K562 (cell line): Measurements from ENCODE around the gene MC4R. TPM values are rescaled to one million over a fixed set of nuclear protein-coding genes. Genes with fewer than 3 reads are reported as not detected.

Experiments
- ATAC-seq: fragments of 200-7000 bp; cut with Tn5 transposase; 3 replicates; pipeline ENCODE4 v1.9.1; 2020; ENCODE audit warnings: moderate library complexity
- BruUV-seq: library from RNA; stranded (reverse); fragments of 400-500 nt; replicated peaks from 2 replicates; lab custom pipeline; 2021; lab: Mats Ljungman, UMichigan
- CTCF ChIA-PET: fragments of 300-600 bp; formaldehyde crosslinking; extraction: SDS; loops from one replicate; lab custom pipeline; 2021; ENCODE audit warnings: low intra/inter-chr PET ratio; lab: Yijun Ruan, JAX
- POLR2A ChIA-PET: fragments of 300-600, 350-650 bp; sonication (Branson Sonifier 250); formaldehyde crosslinking; extraction: SDS; loops from one replicate; lab custom pipeline; 2021; ENCODE audit warnings: antibody characterized with exemption, inconsistent platforms; lab: Yijun Ruan, JAX
- DNase-seq, 4 experiments: peaks; one replicate each; pipeline versions ENCODE4 v3.0.0 to v3.0.0-alpha.2; 2011 to 2018; ENCODE audit warnings: low spot score in 3 of 4, mixed read lengths in 3 of 4; ENCODE audit errors: extremely low read depth in 1 of 4
- FAIRE-seq: peaks from 2 replicates; lab custom pipeline; 2011; peaks lifted over from hg19 to GRCh38; lab: Jason Lieb, UNC
- H2AFZ ChIP-seq: 2 replicates; pipeline ENCODE4 v1.6.0; 2011; ENCODE audit warnings: low read depth, low read length, control low read depth, inconsistent platforms
- H3K27ac ChIP-seq: fragments of 200-600 bp; 3 replicates; pipeline ENCODE4 v1.8.0; 2011; ENCODE audit warnings: low read depth, mild to moderate bottlenecking, control low read depth, inconsistent platforms, low read length, moderate library complexity, mixed read lengths; ENCODE audit errors: extremely low read depth
- H3K27me3 ChIP-seq, 2 experiments: fragments of 300-600 bp in 1 of 2; 2 replicates in 1 of 2; 3 replicates in 1 of 2; pipeline versions ENCODE4 v1.6.0 to v1.8.0; 2011; ENCODE audit warnings: inconsistent platforms in 2 of 2, low read length in 2 of 2, mild to moderate bottlenecking in 1 of 2, mixed read lengths in 1 of 2, moderate library complexity in 1 of 2; ENCODE audit not compliant: control insufficient read depth in 2 of 2, insufficient read depth in 2 of 2
- H3K36me3 ChIP-seq: fragments of 300-600 bp; 3 replicates; pipeline ENCODE4 v1.8.0; 2011; ENCODE audit warnings: mild to moderate bottlenecking, low read length, inconsistent platforms; ENCODE audit not compliant: control insufficient read depth, insufficient read depth
- H3K4me1 ChIP-seq, 2 experiments: fragments of 200-600 bp in 1 of 2; replicated peaks in 1 of 2; 2 replicates in 1 of 2; 3 replicates in 1 of 2; pipeline versions ENCODE4 v1.5.1 to v1.8.0; 2011; ENCODE audit warnings: inconsistent platforms in 2 of 2, low read length in 2 of 2, mild to moderate bottlenecking in 1 of 2, mixed read lengths in 1 of 2, moderate library complexity in 1 of 2; ENCODE audit not compliant: control insufficient read depth in 2 of 2, insufficient read depth in 2 of 2
- H3K4me2 ChIP-seq: 2 replicates; pipeline ENCODE4 v1.6.1; 2011; ENCODE audit warnings: low read length, control low read depth, inconsistent platforms, mixed read lengths; ENCODE audit not compliant: insufficient read depth
- H3K4me3 ChIP-seq: fragments of 200-600 bp; sonication (generic), shearing (Covaris generic); 2 replicates; pipeline ENCODE4 v1.5.1; 2016; ENCODE audit warnings: control low read depth, inconsistent platforms
- H3K79me2 ChIP-seq: fragments of 200-600 bp; 3 replicates; pipeline ENCODE4 v1.8.0; 2011; ENCODE audit warnings: low read length, inconsistent platforms; ENCODE audit not compliant: control insufficient read depth, insufficient read depth
- H3K9ac ChIP-seq, 2 experiments: 2 replicates each; pipeline versions ENCODE4 v1.6.0 to v1.6.1; 2011; ENCODE audit warnings: low read depth in 2 of 2, low read length in 2 of 2, control low read depth in 1 of 2, inconsistent platforms in 1 of 2, mild to moderate bottlenecking in 1 of 2, mixed read lengths in 1 of 2; ENCODE audit not compliant: insufficient read depth in 1 of 2
- H3K9me1 ChIP-seq: one replicate; pipeline ENCODE4 v1.6.0; 2011; ENCODE audit warnings: inconsistent platforms, mild to moderate bottlenecking, low read length, moderate library complexity; ENCODE audit not compliant: control insufficient read depth, insufficient read depth
- H3K9me3 ChIP-seq: replicated peaks from 2 replicates; pipeline ENCODE4 v1.5.1; 2011; ENCODE audit warnings: low read depth, low read length, inconsistent platforms; ENCODE audit not compliant: control insufficient read depth, insufficient read depth
- H4K20me1 ChIP-seq: replicated peaks from 2 replicates; pipeline ENCODE4 v1.6.1; 2011; ENCODE audit warnings: low read length, inconsistent platforms, mixed read lengths; ENCODE audit not compliant: control insufficient read depth, insufficient read depth
- BDP1 ChIP-seq: IDR thresholded peaks from 3 replicates; pipeline ENCODE4 v1.6.1; 2011; ENCODE audit not compliant: insufficient read length, insufficient read depth
- FOXJ2 ChIP-seq: fragments of 200-800 bp; sonication (Bioruptor generic); IDR thresholded peaks from 2 replicates; pipeline ENCODE4 v1.6.1; 2016; ENCODE audit warnings: missing genetic modification characterization, missing compliant biosample characterization
- HDAC8 ChIP-seq: fragments of 450-650 bp; IDR thresholded peaks from 2 replicates; pipeline ENCODE4 v1.6.1; 2016; ENCODE audit warnings: mild to moderate bottlenecking, missing genetic modification characterization, moderate library complexity, missing compliant biosample characterization
- NFYB ChIP-seq: IDR thresholded peaks from 2 replicates; pipeline ENCODE4 v1.6.1; 2011; ENCODE audit warnings: mild to moderate bottlenecking, moderate library complexity; ENCODE audit not compliant: insufficient read length; ENCODE audit errors: extremely low read depth
- PHTF2 ChIP-seq: fragments of 250-450 bp; sonication (Bioruptor Pico); IDR thresholded peaks from 2 replicates; pipeline ENCODE4 v1.5.0; 2021; ENCODE audit warnings: mild to moderate bottlenecking
- RAD21 ChIP-seq, 2 experiments: fragments of 250-450 bp in 1 of 2; fragments of 450-650 bp in 1 of 2; sonication (Bioruptor Pico) in 1 of 2; formaldehyde crosslinking in 1 of 2; IDR thresholded peaks in 1 of 2; conservative IDR thresholded peaks in 1 of 2; 2 replicates each; pipeline versions ENCODE4 v1.4.0 to v1.8.0; 2020 to 2022; ENCODE audit warnings: mild to moderate bottlenecking in 2 of 2, moderate library complexity in 1 of 2
- TAF1 ChIP-seq: IDR thresholded peaks from 2 replicates; pipeline ENCODE4 v1.6.1; 2011; ENCODE audit warnings: mild to moderate bottlenecking, low read length, moderate library complexity; ENCODE audit not compliant: insufficient read depth, control insufficient read depth, severe bottlenecking; ENCODE audit errors: extremely low read depth
- TOE1 ChIP-seq, 2 experiments: fragments of 450-650 bp in 1 of 2; sonication (generic) in 1 of 2; formaldehyde crosslinking in 1 of 2; IDR thresholded peaks; 2 replicates each; pipeline versions ENCODE4 v1.7.1 to v1.8.0; 2016 to 2022; ENCODE audit warnings: borderline replicate concordance in 2 of 2, mild to moderate bottlenecking in 2 of 2, antibody characterized with exemption in 1 of 2, inconsistent platforms in 1 of 2, low read depth in 1 of 2, missing genetic modification reagents in 1 of 2, moderate library complexity in 1 of 2
- WGBS: fragments of 100-300 bp; shearing (Covaris generic); methylation state at CpG from one replicate; pipeline ENCODE4 v1.1.6; 2016; ENCODE audit warnings: low coverage, mixed read lengths; ENCODE audit not compliant: insufficient coverage; ENCODE audit errors: missing lambda C conversion rate; 5-methylcytosine and 5-hydroxymethylcytosine counted together
- in situ Hi-C: fragments of 300-500 bp; cut with MboI; formaldehyde crosslinking; loops from 4 replicates; pipeline ENCODE4 v1.15.0; 2018; ENCODE audit warnings: inconsistent platforms, mixed read lengths
- intact Hi-C: fragments of 100-400 bp; cut with micrococcal nuclease; formaldehyde crosslinking; loops from 2 replicates; pipeline ENCODE4 v1.14.2; 2022
- polyA plus RNA-seq, 8 experiments: library from polyadenylated mRNA; depleted of rRNA in 4 of 8; stranded (reverse) in 5 of 8; unstranded in 3 of 8; fragments of >200 nt; fragmentation: Nextera tagmentation in 2 of 8; fragmentation: Illumina TruSeq in 1 of 8; extraction: Ambion mirVana in 2 of 8; extraction: Trizol in 1 of 8; gene quantifications; 2 replicates each; pipeline versions ENCODE4 v1.2.1 to v1.2.3, GENCODE V29; 2011 to 2014; ENCODE audit warnings: inconsistent platforms in 1 of 8, missing spikeins in 1 of 8
- total RNA-seq, 7 experiments: library from RNA; depleted of rRNA in 6 of 7; stranded (reverse); fragments of >200 nt in 6 of 7; fragmentation: Illumina TruSeq in 2 of 7; extraction: Trizol in 2 of 7; gene quantifications; 2 replicates each; pipeline versions ENCODE4 v1.2.1 to v1.2.3, GENCODE V29; 2011 to 2021; ENCODE audit warnings: low replicate concordance in 1 of 7
- TF ChIP-seq, protein P1 (sequence below): fragments of 250-450 bp; sonication (Bioruptor Pico); IDR thresholded peaks from 2 replicates; pipeline ENCODE4 v1.8.0; 2022; ENCODE audit warnings: moderate library complexity, mild to moderate bottlenecking, inconsistent platforms
- TF ChIP-seq, protein P2 (sequence below): fragments of 450-650 bp; IDR thresholded peaks from 2 replicates; pipeline ENCODE4 v1.6.1; 2016; ENCODE audit warnings: low read depth, mild to moderate bottlenecking, moderate library complexity
- TF ChIP-seq, protein P3 (sequence below): fragments of 250-450 bp; sonication (Bioruptor Pico); IDR thresholded peaks from 2 replicates; pipeline ENCODE4 v1.5.1; 2021; ENCODE audit warnings: mild to moderate bottlenecking
- TF ChIP-seq, protein P4 (sequence below): IDR thresholded peaks from 2 replicates; pipeline ENCODE4 v1.6.1; 2012; ENCODE audit warnings: low read depth, low read length, improper control_type of control experiment, borderline replicate concordance
- TF ChIP-seq, protein P5 (sequence below): fragments of 450-650 bp; formaldehyde crosslinking; IDR thresholded peaks from 2 replicates; pipeline ENCODE4 v1.4.0; 2020; ENCODE audit warnings: mild to moderate bottlenecking, moderate library complexity

Gene MC4R
- total and polyA plus RNA-seq, 9 of the 15 experiments (the other 6 are each of a cell fraction or from before 2014, with no cell fraction given): not detected

DNA sequence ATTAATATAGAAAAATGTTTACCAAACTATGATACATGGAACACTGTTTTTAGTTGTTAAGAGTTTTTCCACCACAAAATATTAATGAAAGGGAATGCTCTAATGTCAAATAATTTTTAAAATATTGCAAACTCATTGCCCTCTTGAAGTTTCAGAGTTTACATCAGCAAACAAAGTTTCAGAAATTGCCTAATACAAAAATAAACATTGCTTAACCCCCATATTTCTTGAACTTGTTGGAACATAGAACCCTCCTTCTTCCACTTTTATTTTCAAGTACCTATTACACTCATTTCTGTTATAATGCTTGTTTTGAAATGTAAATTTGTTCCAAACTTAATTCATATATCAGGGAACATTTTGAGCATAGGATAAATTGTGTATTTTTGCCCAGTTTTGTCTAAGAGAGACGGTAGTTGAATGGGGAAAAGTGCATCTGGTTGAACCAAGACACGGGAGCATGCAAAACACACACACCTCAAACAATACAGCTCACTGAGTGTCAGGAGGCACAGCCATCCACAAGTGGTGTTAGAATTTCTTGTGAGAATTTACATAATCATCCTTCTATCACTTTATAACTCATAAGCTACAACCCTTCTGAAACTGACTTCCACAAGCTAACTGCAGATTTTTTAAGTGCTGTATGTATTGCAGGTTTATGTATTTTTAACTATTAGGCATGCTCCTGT is 5.3 kb upstream of the MC4R start (continued):
- TF ChIP-seq FOXJ2 (tag) (no peak), BDP1 (no peak), NFYB (no peak), PHTF2 (CRISPR knock-in tag) (no peak), TAF1 (no peak)
- TF ChIP-seq, protein P1, sequence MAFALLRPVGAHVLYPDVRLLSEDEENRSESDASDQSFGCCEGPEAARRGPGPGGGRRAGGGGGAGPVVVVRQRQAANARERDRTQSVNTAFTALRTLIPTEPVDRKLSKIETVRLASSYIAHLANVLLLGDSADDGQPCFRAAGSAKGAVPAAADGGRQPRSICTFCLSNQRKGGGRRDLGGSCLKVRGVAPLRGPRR (CRISPR knock-in tag): no peak
- TF ChIP-seq, protein P2, sequence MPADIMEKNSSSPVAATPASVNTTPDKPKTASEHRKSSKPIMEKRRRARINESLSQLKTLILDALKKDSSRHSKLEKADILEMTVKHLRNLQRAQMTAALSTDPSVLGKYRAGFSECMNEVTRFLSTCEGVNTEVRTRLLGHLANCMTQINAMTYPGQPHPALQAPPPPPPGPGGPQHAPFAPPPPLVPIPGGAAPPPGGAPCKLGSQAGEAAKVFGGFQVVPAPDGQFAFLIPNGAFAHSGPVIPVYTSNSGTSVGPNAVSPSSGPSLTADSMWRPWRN: no peak

DNA sequence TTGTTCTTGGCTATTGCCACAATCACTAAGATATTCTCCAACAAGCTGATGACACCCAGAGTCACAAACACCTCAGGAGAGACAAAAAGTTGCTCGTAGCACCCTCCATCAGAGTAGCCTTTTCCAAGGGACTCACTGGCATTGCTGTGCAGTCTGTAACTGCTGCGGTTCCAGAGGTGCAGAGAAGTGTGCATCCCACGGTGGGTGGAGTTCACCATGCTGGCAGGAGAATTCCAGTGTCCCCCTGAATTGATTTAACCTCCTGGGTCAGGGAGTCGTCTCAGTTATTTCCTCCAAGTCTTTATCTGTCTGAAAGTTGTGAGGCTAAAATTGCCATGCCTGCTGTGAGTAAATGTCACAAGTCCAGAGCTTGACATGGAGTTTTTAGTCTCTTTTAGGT is 443 bp downstream of the MC4R start:
- Histone ChIP-seq H3K36me3 (no peaks in the 10 kb centered on the region), H3K9me1 (no peaks in the 10 kb centered on the region), H3K27ac (no peak overlapping the region), H3K9ac (no peak overlapping the region), H4K20me1 (no peaks in the 10 kb centered on the region), H3K4me3 (no peak overlapping the region), H3K4me2 (no peak overlapping the region), H3K4me1 (no peaks in the 10 kb centered on the region), H3K27me3 (no peaks in the 10 kb centered on the region), H3K9me3 (no peaks in the 10 kb centered on the region), H2AFZ (no peak overlapping the region), H3K79me2 (no peaks in the 10 kb centered on the region)
- BruUV-seq: no TSS peak
- DNase-seq (no peak), ATAC-seq (no peak), FAIRE-seq (no peak)
- in situ Hi-C loops: no loop called here
- CTCF ChIA-PET: no interaction called here
- POLR2A ChIA-PET: no interaction called here
- intact Hi-C loops: no loop called here
- WGBS: 6% methylated on average over 4 of the region's 4 CpGs
- TF ChIP-seq, protein P3, sequence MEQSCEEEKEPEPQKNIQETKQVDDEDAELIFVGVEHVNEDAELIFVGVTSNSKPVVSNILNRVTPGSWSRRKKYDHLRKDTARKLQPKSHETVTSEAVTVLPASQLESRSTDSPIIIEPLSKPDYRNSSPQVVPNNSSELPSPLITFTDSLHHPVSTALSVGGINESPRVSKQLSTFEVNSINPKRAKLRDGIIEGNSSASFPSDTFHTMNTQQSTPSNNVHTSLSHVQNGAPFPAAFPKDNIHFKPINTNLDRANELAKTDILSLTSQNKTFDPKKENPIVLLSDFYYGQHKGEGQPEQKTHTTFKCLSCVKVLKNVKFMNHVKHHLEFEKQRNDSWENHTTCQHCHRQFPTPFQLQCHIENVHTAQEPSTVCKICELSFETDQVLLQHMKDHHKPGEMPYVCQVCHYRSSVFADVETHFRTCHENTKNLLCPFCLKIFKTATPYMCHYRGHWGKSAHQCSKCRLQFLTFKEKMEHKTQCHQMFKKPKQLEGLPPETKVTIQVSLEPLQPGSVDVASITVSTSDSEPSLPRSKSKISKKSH (CRISPR knock-in tag): no peak
- TF ChIP-seq HDAC8 (tag): no peak
- TF ChIP-seq RAD21 (CRISPR knock-in tag; conservative IDR thresholded peaks at IDR 0.05 in 1 of 2, IDR thresholded peaks at IDR 0.05 in 1 of 2): no peak
- TF ChIP-seq, protein P4, sequence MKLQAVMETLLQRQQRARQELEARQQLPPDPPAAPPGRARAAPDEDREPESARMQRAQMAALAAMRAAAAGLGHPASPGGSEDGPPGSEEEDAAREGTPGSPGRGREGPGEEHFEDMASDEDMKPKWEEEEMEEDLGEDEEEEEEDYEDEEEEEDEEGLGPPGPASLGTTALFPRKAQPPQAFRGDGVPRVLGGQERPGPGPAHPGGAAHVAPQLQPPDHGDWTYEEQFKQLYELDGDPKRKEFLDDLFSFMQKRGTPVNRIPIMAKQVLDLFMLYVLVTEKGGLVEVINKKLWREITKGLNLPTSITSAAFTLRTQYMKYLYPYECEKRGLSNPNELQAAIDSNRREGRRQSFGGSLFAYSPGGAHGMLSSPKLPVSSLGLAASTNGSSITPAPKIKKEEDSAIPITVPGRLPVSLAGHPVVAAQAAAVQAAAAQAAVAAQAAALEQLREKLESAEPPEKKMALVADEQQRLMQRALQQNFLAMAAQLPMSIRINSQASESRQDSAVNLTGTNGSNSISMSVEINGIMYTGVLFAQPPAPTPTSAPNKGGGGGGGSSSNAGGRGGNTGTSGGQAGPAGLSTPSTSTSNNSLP: no peak
- no peak for TF ChIP-seq TOE1 (IDR thresholded peaks at IDR 0.05; ENCODE audit: borderline replicate concordance)
- no peak for TF ChIP-seq TOE1 (CRISPR knock-in tag; IDR thresholded peaks at IDR 0.05; ENCODE audit: borderline replicate concordance, low read depth)
- TF ChIP-seq, protein P5, sequence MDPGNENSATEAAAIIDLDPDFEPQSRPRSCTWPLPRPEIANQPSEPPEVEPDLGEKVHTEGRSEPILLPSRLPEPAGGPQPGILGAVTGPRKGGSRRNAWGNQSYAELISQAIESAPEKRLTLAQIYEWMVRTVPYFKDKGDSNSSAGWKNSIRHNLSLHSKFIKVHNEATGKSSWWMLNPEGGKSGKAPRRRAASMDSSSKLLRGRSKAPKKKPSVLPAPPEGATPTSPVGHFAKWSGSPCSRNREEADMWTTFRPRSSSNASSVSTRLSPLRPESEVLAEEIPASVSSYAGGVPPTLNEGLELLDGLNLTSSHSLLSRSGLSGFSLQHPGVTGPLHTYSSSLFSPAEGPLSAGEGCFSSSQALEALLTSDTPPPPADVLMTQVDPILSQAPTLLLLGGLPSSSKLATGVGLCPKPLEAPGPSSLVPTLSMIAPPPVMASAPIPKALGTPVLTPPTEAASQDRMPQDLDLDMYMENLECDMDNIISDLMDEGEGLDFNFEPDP (CRISPR knock-in tag): no peak
